ENCODE data around the gene SRC.

GRCh38 chr20:37401282-37401929 is 55.5 kb downstream of the SRC start:
- TF ChIP-seq POLR2A (IDR thresholded peaks at IDR 0.05; ENCODE audit: low read depth, low read length) (no peak), CTCF (IDR thresholded peaks at IDR 0.05; ENCODE audit: extremely low read depth in 1 of 2, insufficient read depth in 1 of 2, low read depth in 1 of 2, low read length in 2 of 2) (no peak), EZH2 (IDR thresholded peaks at IDR 0.05; ENCODE audit: borderline replicate concordance, low read depth, low read length, severe bottlenecking) (no peak)

Measured in endothelial cell of umbilical vein (primary cell).